Mammary epithelial cell (primary cell): Measurements from ENCODE around the gene ZNF217.

ENCODE experiments used
- CTCF ChIP-seq, 2 donors: IDR thresholded peaks in 1 of 2; conservative IDR thresholded peaks in 1 of 2; 2 replicates each; pipeline ENCODE4 v1.5.1; 2011 to 2012; ENCODE audit warnings: inconsistent platforms in 2 of 2, low read length in 2 of 2, mild to moderate bottlenecking in 2 of 2, control low read depth in 1 of 2, low read depth in 1 of 2; ENCODE audit not compliant: insufficient read depth in 1 of 2; ENCODE audit errors: extremely low read depth in 1 of 2
- EZH2 ChIP-seq: IDR thresholded peaks from 2 replicates; pipeline ENCODE4 v1.6.1; 2012; ENCODE audit warnings: low read length, inconsistent platforms, borderline replicate concordance

GRCh38 chr20:53568351-53568750 lies 25.3 kb downstream of the ZNF217 start:
- TF ChIP-seq CTCF (conservative IDR thresholded peaks at IDR 0.05 in 1 of 2, IDR thresholded peaks at IDR 0.05 in 1 of 2; ENCODE audit: extremely low read depth in 1 of 2, insufficient read depth in 1 of 2, low read depth in 1 of 2, low read length in 2 of 2): no peak
- no peak for TF ChIP-seq EZH2
